Measurements from ENCODE around the gene RABEP2.

RABEP2 gene

DNA sequence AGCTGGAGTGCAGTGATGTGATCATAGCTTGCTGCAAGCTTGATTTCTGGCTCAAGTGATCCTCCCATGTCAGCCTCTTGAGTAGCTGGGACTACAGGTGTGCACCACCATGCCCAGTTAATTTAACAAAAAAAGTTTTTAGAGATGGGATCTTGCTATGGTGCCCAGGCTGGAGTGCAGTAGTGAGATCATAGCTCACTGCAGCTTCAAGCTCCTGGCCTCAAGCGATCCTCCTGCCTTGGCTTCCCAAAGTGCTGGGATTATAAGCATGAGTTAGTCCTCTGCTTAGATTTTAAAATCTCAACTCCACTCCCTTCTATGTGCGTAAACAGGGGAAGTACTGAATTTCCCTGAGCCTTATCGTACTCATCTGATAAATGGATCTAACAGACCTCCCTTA, 6.3 kb downstream of the RABEP2 start:
- peaks cover 28% of the 10 kb centered on the region for H3K36me3 ChIP-seq (ENCODE audit: control insufficient read depth, insufficient read depth, low read length)
- H3K27me3 ChIP-seq (ENCODE audit: control insufficient read depth, insufficient read depth, low read length) = no peaks in the 10 kb centered on the region
- H3K9me3 ChIP-seq (ENCODE audit: control insufficient read depth, insufficient read depth, low read depth, low read length) = no peaks in the 10 kb centered on the region
- no peak overlapping the region for H3K9ac ChIP-seq (ENCODE audit: low read length)
- H3K4me1 ChIP-seq (ENCODE audit: control insufficient read depth, insufficient read depth, low read length) = peaks cover 2% of the 10 kb centered on the region; the same call in 1 of the 2 replicates
- H3K4me3 ChIP-seq (ENCODE audit: low read depth, low read length) = no peak overlapping the region
- no peak overlapping the region for H3K27ac ChIP-seq (ENCODE audit: low read depth, low read length)

DNA sequence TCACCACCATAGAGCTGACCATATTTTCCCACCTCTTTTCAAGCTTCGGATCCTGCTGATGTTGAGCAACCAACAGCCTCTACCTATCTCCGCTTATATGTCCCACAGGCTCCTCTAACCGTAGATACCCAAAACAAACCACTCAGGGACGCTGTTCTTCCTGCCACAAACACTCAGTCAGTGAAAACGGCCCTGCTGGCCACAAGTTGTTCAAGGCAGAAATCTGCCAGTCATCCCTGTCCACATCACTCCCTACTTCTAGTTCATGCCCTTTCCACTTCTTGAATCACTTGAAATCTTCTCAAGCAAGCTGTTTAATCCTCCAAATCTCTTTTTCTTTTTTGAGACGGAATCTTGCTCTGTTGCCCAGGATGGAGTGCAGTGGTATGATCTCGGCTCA, 7.9 kb downstream of the RABEP2 start:
- Histone ChIP-seq H3K9me3 (ENCODE audit: control insufficient read depth, insufficient read depth, low read depth, low read length) (no peaks in the 10 kb centered on the region), H3K27me3 (ENCODE audit: control insufficient read depth, insufficient read depth, low read length) (no peaks in the 10 kb centered on the region), H3K4me3 (ENCODE audit: low read depth, low read length) (no peak overlapping the region), H3K27ac (ENCODE audit: low read depth, low read length) (no peak overlapping the region), H3K9ac (ENCODE audit: low read length) (no peak overlapping the region), H3K4me1 (ENCODE audit: control insufficient read depth, insufficient read depth, low read length) (no peaks in the 10 kb centered on the region), H3K36me3 (ENCODE audit: control insufficient read depth, insufficient read depth, low read length) (peaks cover 28% of the 10 kb centered on the region)

DNA sequence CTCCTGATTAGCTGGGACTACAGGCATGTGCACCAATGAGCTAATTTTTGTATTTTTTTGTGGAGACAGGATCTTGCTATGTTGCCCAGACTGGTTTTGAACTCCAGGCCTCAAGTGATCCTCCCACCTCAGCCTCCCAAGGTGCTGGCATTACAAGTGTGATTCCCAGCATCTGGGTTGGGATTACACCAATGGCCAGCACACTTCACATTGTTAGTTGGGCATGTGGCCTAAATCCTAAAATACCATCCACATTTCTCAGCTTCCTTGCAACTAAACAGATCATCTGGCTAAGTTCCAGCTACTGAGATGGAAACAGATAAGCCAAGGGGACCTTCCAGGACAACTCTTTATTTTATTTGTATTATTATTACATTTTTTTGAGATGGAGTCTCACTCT, 9.9 kb downstream of the RABEP2 start:
- no peak overlapping the region for H3K4me3 ChIP-seq (ENCODE audit: low read depth, low read length)
- no peaks in the 10 kb centered on the region for H3K4me1 ChIP-seq (ENCODE audit: control insufficient read depth, insufficient read depth, low read length)
- no peak overlapping the region for H3K27ac ChIP-seq (ENCODE audit: low read depth, low read length)
- no peak overlapping the region for H3K9ac ChIP-seq (ENCODE audit: low read length)
- no peaks in the 10 kb centered on the region for H3K27me3 ChIP-seq (ENCODE audit: control insufficient read depth, insufficient read depth, low read length)
- H3K36me3 ChIP-seq (ENCODE audit: control insufficient read depth, insufficient read depth, low read length) = peaks cover 34% of the 10 kb centered on the region
- H3K9me3 ChIP-seq (ENCODE audit: control insufficient read depth, insufficient read depth, low read depth, low read length) = no peaks in the 10 kb centered on the region

DNA sequence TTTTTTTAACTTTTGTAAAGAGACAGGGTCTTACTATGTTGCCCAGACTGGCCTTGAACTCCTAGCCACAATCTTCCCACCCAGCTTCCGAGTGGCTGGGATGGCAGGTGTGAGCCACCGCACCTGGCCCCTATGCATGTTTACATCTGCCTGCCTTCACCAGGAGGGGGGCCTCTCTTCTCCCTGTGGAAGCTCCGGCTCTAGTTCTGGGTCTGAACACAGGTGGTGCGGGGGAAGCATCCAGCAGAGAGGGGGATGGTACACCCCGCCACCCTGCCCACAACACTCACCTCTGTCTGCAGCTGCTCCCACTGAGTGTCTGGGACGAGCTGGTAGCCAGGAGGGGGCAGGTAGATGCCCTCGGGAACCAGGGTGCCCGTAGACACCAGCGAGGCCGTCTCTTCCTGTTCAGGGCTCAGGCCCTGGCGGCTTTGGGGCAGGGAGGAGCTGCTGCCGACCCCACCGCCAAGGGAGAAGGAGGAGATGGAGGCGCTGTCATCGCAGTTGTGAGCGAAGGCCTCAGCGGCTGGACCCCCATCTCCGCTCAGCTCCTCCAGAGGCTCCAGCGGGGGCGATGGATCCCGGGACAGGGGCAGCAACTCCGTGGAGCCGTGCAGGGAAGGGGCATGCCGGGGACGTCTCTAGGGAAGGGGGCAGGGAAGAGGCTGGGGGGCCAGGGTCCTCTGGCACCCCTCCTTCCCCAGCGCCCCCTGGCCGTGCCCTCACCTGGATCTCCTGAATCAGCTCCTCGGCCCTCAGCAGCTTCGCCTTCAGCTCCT, 10.9 kb downstream of the RABEP2 start:
- no peak overlapping the region for H3K9ac ChIP-seq (ENCODE audit: low read length)
- no peak overlapping the region for H3K4me3 ChIP-seq (ENCODE audit: low read depth, low read length)
- H3K4me1 ChIP-seq (ENCODE audit: control insufficient read depth, insufficient read depth, low read length) = no peaks in the 10 kb centered on the region
- no peak overlapping the region for H3K27ac ChIP-seq (ENCODE audit: low read depth, low read length)
- H3K36me3 ChIP-seq (ENCODE audit: control insufficient read depth, insufficient read depth, low read length) = peaks cover 28% of the 10 kb centered on the region
- H3K27me3 ChIP-seq (ENCODE audit: control insufficient read depth, insufficient read depth, low read length) = no peaks in the 10 kb centered on the region
- H3K9me3 ChIP-seq (ENCODE audit: control insufficient read depth, insufficient read depth, low read depth, low read length) = no peaks in the 10 kb centered on the region

DNA sequence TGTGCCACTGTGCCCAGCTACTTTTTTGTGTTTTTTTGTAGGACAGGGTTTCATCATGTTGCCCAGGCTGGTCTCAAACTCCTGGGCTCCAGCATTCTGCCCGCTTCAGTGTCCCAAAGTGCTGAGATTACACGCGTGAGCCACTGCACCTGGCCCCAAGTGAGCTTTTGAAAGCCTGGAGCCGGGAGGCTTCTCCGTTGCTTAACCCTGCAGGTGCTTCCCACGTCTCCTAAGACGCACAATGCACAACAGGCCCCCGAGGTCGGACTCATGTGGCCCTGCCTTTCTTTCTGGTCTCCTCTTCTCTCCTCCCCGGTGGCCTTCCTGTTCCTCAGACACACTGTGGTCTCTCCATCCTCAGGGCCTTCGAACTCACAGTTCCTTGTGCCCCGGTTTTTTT, 12.5 kb downstream of the RABEP2 start:
- Histone ChIP-seq H3K36me3 (ENCODE audit: control insufficient read depth, insufficient read depth, low read length) (peaks cover 29% of the 10 kb centered on the region), H3K4me3 (ENCODE audit: low read depth, low read length) (no peak overlapping the region), H3K27me3 (ENCODE audit: control insufficient read depth, insufficient read depth, low read length) (no peaks in the 10 kb centered on the region), H3K4me1 (ENCODE audit: control insufficient read depth, insufficient read depth, low read length) (no peaks in the 10 kb centered on the region), H3K27ac (ENCODE audit: low read depth, low read length) (no peak overlapping the region), H3K9ac (ENCODE audit: low read length) (no peak overlapping the region), H3K9me3 (ENCODE audit: control insufficient read depth, insufficient read depth, low read depth, low read length) (no peaks in the 10 kb centered on the region)

DNA sequence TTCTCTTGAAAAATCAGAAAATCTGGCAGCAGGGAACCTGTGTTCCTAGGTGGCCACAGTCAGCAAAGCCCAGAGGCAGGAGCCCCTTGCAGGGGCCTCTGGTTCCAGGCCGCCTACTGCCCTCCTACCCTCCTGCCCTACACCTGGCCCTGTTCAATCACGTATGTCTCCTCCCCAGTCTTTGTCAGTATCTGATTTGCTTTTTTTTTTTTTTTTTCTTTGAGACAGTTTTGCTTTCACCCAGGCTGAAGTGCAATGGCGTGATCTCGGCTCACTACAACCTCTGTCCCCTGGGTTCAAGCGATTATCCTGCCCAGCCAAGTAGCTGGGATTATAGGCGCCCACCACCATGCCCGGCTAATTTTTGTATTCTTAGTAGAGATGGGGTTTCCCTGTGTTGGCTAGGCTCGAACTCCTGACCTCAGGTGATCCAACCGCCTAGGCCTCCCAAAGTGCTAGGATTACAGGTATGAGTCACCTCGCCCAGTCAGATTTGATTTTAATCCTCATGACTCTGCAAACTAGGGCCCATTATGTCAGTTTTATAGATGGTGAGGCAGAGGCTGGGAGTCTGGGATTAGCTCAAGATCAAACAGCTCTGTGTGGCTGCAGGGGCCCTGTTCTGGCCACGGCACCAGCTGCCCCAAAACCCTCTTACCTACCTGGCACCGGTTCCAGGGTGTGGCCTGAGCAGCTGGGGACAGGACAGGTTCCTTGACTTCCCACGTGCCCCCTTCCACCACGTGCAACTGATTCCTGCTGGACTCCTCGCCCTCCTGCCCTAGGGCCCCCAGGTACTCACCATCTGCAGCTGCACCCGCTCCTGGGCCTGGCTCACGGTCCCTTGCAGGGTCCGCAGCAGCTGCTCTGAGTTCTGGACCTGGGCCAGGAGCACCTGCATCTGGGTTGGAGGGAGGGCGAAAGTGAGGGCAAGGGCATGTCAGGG, 14.7 kb downstream of the RABEP2 start:
- H3K4me3 ChIP-seq (ENCODE audit: low read depth, low read length) = no peak overlapping the region
- no peaks in the 10 kb centered on the region for H3K4me1 ChIP-seq (ENCODE audit: control insufficient read depth, insufficient read depth, low read length)
- H3K9me3 ChIP-seq (ENCODE audit: control insufficient read depth, insufficient read depth, low read depth, low read length) = no peaks in the 10 kb centered on the region
- H3K27ac ChIP-seq (ENCODE audit: low read depth, low read length) = no peak overlapping the region
- no peak overlapping the region for H3K9ac ChIP-seq (ENCODE audit: low read length)
- no peaks in the 10 kb centered on the region for H3K27me3 ChIP-seq (ENCODE audit: control insufficient read depth, insufficient read depth, low read length)
- peaks cover 21% of the 10 kb centered on the region for H3K36me3 ChIP-seq (ENCODE audit: control insufficient read depth, insufficient read depth, low read length)

DNA sequence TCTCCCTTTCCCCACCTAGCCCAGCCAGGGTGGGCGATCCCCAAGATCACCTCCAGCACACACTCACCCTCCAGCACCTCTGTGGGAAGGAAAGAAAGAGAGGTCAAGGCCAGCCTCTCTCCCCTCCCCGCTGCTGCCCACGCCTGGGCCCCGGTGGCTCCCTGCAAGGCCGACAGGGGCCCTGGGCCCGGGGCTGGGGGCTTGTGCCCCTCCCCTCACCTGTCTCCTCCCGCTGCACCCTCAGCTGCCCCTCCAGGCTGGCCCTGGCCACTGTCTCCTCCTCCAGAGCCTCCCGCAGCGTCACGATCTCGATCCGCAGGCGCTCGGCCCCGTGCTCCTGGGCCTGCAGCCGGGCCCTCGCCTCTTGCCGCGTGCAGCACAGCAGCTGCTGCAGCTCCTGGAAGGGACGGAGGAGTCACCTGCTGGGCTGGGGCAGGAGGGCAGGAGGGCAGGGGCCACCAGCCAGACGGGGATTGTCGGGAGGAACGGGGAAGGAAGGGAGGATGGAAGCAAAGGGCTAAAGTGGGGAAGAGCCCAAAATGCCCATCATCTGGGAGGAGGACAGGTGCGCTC, 19.2 kb downstream of the RABEP2 start:
- Histone ChIP-seq H3K27ac (ENCODE audit: low read depth, low read length) (no peak overlapping the region), H3K9me3 (ENCODE audit: control insufficient read depth, insufficient read depth, low read depth, low read length) (no peaks in the 10 kb centered on the region), H3K9ac (ENCODE audit: low read length) (no peak overlapping the region), H3K4me3 (ENCODE audit: low read depth, low read length) (no peak overlapping the region), H3K4me1 (ENCODE audit: control insufficient read depth, insufficient read depth, low read length) (no peaks in the 10 kb centered on the region), H3K36me3 (ENCODE audit: control insufficient read depth, insufficient read depth, low read length) (peaks cover 10% of the 10 kb centered on the region), H3K27me3 (ENCODE audit: control insufficient read depth, insufficient read depth, low read length) (no peaks in the 10 kb centered on the region)

DNA sequence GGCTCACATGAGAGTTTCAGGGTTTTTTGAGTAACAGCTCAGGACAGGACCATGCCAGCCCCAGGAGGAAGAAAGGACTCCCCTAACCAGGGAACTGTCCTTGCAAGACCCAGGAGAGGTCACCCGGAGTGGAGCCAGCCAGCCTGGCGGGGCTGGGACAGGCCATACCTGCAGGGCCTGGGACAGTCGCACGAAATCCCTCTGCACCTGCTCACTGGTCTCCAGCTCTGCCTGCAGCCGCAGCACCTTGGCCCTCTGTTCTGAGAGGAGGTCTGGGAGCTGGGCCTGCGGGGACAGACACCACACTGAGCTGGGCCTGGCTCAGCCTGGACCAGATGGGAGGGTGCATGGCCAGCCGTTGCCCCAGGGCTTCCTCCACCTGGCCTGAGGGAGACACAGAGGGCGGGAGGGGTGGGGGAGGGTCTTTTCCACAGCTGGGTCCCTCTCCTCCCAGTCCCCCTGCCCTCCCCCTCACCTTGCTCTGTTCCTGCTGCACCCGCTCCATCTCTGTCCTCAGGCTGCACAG, 19.7 kb downstream of the RABEP2 start:
- Histone ChIP-seq H3K27me3 (ENCODE audit: control insufficient read depth, insufficient read depth, low read length) (no peaks in the 10 kb centered on the region), H3K9ac (ENCODE audit: low read length) (no peak overlapping the region), H3K27ac (ENCODE audit: low read depth, low read length) (no peak overlapping the region), H3K9me3 (ENCODE audit: control insufficient read depth, insufficient read depth, low read depth, low read length) (no peaks in the 10 kb centered on the region), H3K36me3 (ENCODE audit: control insufficient read depth, insufficient read depth, low read length) (peaks cover 6% of the 10 kb centered on the region), H3K4me1 (ENCODE audit: control insufficient read depth, insufficient read depth, low read length) (no peaks in the 10 kb centered on the region), H3K4me3 (ENCODE audit: low read depth, low read length) (no peak overlapping the region)

DNA sequence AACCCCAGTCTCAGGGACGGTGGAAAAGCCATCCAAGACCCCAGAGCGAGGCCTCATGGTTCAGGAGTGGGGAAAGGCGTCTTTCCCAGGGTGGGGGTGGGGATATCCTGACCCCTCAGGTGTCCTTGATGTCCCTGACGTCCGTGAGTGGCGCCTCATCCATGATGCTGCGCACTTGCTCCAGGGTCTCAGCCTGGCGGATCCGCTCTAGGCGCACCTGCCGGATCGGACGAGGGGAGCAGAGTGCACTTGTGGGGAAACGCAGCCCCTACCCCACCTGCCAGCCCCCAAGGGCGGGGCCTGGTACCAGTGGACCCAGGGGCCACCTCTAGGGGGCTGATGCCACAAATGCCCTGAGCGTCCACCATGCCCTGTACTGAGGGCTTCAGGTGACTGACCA, 20.2 kb downstream of the RABEP2 start:
- Histone ChIP-seq H3K36me3 (ENCODE audit: control insufficient read depth, insufficient read depth, low read length) (peaks cover 6% of the 10 kb centered on the region), H3K4me3 (ENCODE audit: low read depth, low read length) (no peak overlapping the region), H3K9ac (ENCODE audit: low read length) (no peak overlapping the region), H3K27me3 (ENCODE audit: control insufficient read depth, insufficient read depth, low read length) (no peaks in the 10 kb centered on the region), H3K27ac (ENCODE audit: low read depth, low read length) (no peak overlapping the region), H3K4me1 (ENCODE audit: control insufficient read depth, insufficient read depth, low read length) (no peaks in the 10 kb centered on the region), H3K9me3 (ENCODE audit: control insufficient read depth, insufficient read depth, low read depth, low read length) (no peaks in the 10 kb centered on the region)

DNA sequence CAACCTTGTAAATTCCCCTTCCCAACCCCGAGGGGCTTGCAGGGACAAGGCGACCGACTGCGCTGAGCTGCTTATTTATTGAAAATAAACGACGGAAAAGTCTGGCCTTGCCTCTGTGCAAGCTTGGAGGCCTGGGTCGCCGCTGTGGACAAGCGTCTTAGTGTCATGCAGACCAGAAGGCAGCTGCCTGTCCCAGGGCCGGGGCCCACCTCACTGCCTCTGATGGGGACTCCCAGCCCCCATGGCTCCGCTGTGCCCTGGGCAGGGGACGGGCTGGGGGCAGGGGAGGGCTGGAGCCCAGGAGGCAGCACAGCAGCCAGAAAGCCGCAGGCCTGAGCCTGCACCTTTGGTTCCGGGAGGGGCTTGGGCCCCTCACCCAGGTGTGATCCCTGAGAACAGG, 20.7 kb downstream of the RABEP2 start:
- Histone ChIP-seq H3K9me3 (ENCODE audit: control insufficient read depth, insufficient read depth, low read depth, low read length) (no peaks in the 10 kb centered on the region), H3K4me1 (ENCODE audit: control insufficient read depth, insufficient read depth, low read length) (no peaks in the 10 kb centered on the region), H3K27ac (ENCODE audit: low read depth, low read length) (no peak overlapping the region), H3K4me3 (ENCODE audit: low read depth, low read length) (no peak overlapping the region), H3K27me3 (ENCODE audit: control insufficient read depth, insufficient read depth, low read length) (no peaks in the 10 kb centered on the region), H3K36me3 (ENCODE audit: control insufficient read depth, insufficient read depth, low read length) (peaks cover 6% of the 10 kb centered on the region), H3K9ac (ENCODE audit: low read length) (no peak overlapping the region)
